ENCODE measurements around the gene TXNRD2. TPM values are rescaled to one million over a fixed set of nuclear protein-coding genes. Genes with fewer than 3 reads are reported as not detected.

Gene TXNRD2
- total RNA-seq, 1 experiment from 2014 or later, result 22.9 TPM

- H2BK12ac ChIP-seq (ENCODE audit: insufficient read length, low read depth, low read length), result no peak overlapping the region
These were observed 62.4 kb downstream of the TXNRD2 start for GRCh38 chr22:19879246-19879570.

More at GRCh38 chr22:19879246-19879570, 62.4 kb downstream of the TXNRD2 start:
- Histone ChIP-seq H3K4me2 (ENCODE audit: insufficient read depth, insufficient read length, low read length) (no peak overlapping the region), H3K9me3 (ENCODE audit: control insufficient read depth, low read depth, low read length) (no peaks in the 10 kb centered on the region), H3K9ac (ENCODE audit: extremely low read depth, insufficient read length, low read length) (no peak overlapping the region), H2BK15ac (ENCODE audit: low read depth, low read length) (no peak overlapping the region), H3T11ph (ENCODE audit: low read length) (no peak overlapping the region), H3K56ac (ENCODE audit: insufficient read length, low read depth, low read length) (no peak overlapping the region), H4K91ac (ENCODE audit: insufficient read length, low read depth, low read length) (no peak overlapping the region), H3K27me3 (ENCODE audit: insufficient read depth, low read length) (no peaks in the 10 kb centered on the region), H2AK5ac (ENCODE audit: insufficient read length, low read length) (no peak overlapping the region), H3K27ac (ENCODE audit: insufficient read length, low read depth, low read length) (no peak overlapping the region), H2BK20ac (ENCODE audit: low read depth, low read length, poor library complexity, severe bottlenecking) (no peak overlapping the region), H2BK120ac (ENCODE audit: low read depth, low read length, poor library complexity, severe bottlenecking) (no peak overlapping the region), H4K5ac (ENCODE audit: insufficient read length, low read depth, low read length) (no peak overlapping the region), H3K79me1 (ENCODE audit: insufficient read depth, low read depth, low read length, poor library complexity, severe bottlenecking) (no peaks in the 10 kb centered on the region), H3K18ac (ENCODE audit: insufficient read length, low read depth, low read length) (no peak overlapping the region), H2BK5ac (ENCODE audit: insufficient read length, low read length) (no peak overlapping the region), H3K4me1 (ENCODE audit: insufficient read depth, low read length) (peaks cover 2% of the 10 kb centered on the region; the same call in 1 of the 2 replicates), H2AFZ (ENCODE audit: low read length) (no peak overlapping the region), H3K23me2 (ENCODE audit: insufficient read length, low read depth, low read length, poor library complexity, severe bottlenecking) (no peaks in the 10 kb centered on the region), H3K14ac (ENCODE audit: insufficient read depth, low read length) (no peak overlapping the region), H4K8ac (replicated peaks; ENCODE audit: insufficient read length, low read depth, low read length) (no peak overlapping the region), H3K4ac (ENCODE audit: low read depth, low read length) (no peak overlapping the region), H3K23ac (ENCODE audit: insufficient read length, low read depth, low read length) (no peak overlapping the region), H4K20me1 (ENCODE audit: control insufficient read depth, insufficient read depth, insufficient read length) (no peaks in the 10 kb centered on the region), H3K79me2 (ENCODE audit: insufficient read depth, low read length) (no peaks in the 10 kb centered on the region; the same call in 1 of the 2 replicates)
- no peak overlapping the region for H3K27ac Mint-ChIP-seq
- TF ChIP-seq, protein P1, sequence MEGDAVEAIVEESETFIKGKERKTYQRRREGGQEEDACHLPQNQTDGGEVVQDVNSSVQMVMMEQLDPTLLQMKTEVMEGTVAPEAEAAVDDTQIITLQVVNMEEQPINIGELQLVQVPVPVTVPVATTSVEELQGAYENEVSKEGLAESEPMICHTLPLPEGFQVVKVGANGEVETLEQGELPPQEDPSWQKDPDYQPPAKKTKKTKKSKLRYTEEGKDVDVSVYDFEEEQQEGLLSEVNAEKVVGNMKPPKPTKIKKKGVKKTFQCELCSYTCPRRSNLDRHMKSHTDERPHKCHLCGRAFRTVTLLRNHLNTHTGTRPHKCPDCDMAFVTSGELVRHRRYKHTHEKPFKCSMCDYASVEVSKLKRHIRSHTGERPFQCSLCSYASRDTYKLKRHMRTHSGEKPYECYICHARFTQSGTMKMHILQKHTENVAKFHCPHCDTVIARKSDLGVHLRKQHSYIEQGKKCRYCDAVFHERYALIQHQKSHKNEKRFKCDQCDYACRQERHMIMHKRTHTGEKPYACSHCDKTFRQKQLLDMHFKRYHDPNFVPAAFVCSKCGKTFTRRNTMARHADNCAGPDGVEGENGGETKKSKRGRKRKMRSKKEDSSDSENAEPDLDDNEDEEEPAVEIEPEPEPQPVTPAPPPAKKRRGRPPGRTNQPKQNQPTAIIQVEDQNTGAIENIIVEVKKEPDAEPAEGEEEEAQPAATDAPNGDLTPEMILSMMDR (conservative IDR thresholded peaks at IDR 0.05), result no peak
- no peaks in the 10 kb centered on the region for H3K9me3 Mint-ChIP-seq
- peaks cover 31% of the 10 kb centered on the region in 2 experiments for H3K4me1 Mint-ChIP-seq
- no peaks in the 10 kb centered on the region for H3K36me3 Mint-ChIP-seq (ENCODE audit: insufficient read depth in 1 of 3, low read depth in 3 of 3)
- no peak overlapping the region for H3K4me3 Mint-ChIP-seq
- no peaks in the 10 kb centered on the region for H3K27me3 Mint-ChIP-seq (ENCODE audit: low read depth)
- DNase-seq, result peak; percentile 29
- no CpG with 5 or more reads among the region's 13 CpGs for WGBS (ENCODE audit: extremely low coverage, insufficient read length, low lambda C conversion rate)
